Hepatocyte (in vitro differentiated cells): Measurements from ENCODE around the gene RAD23B. TPM values are rescaled to one million over a fixed set of nuclear protein-coding genes. Genes with fewer than 3 reads are reported as not detected.

Experiments used
- DNase-seq: peaks from one replicate; pipeline ENCODE4 v3.0.0-alpha.2; 2016; ENCODE audit warnings: low spot score
- H2AFZ ChIP-seq: fragments of 200-600 bp; sonication (generic); 2 replicates; pipeline ENCODE4 v1.6.0; 2016; ENCODE audit warnings: antibody characterized with exemption, mild to moderate bottlenecking
- H3K27ac ChIP-seq: fragments of 200-600 bp; sonication (generic); 2 replicates; pipeline ENCODE4 v1.5.1; 2016; ENCODE audit warnings: mild to moderate bottlenecking
- H3K27me3 ChIP-seq: fragments of 200-600 bp; sonication (generic); 2 replicates; pipeline ENCODE4 v1.6.1; 2016
- H3K36me3 ChIP-seq: fragments of 200-600 bp; sonication (generic); replicated peaks from 2 replicates; pipeline ENCODE4 v1.5.1; 2016; ENCODE audit warnings: low read depth; ENCODE audit not compliant: insufficient read depth
- H3K4me1 ChIP-seq: fragments of 200-600 bp; sonication (generic); 2 replicates; pipeline ENCODE4 v1.5.1; 2016; ENCODE audit warnings: mild to moderate bottlenecking, moderate library complexity; ENCODE audit not compliant: insufficient read depth
- H3K4me2 ChIP-seq: fragments of 200-600 bp; sonication (generic); 2 replicates; pipeline ENCODE4 v1.6.0; 2016
- H3K4me3 ChIP-seq: fragments of 200-600 bp; sonication (generic); 2 replicates; pipeline ENCODE4 v1.5.1; 2016; ENCODE audit warnings: mild to moderate bottlenecking
- H3K79me2 ChIP-seq: fragments of 200-600 bp; sonication (generic); 2 replicates; pipeline ENCODE4 v1.6.0; 2017; ENCODE audit warnings: mild to moderate bottlenecking
- H3K9me2 ChIP-seq: fragments of 200-600 bp; sonication (generic); replicated peaks from 2 replicates; pipeline ENCODE4 v1.6.0; 2017; ENCODE audit warnings: mild to moderate bottlenecking; ENCODE audit not compliant: insufficient read depth
- H3K9me3 ChIP-seq: fragments of 200-600 bp; sonication (generic); 2 replicates; pipeline ENCODE4 v1.5.1; 2016; ENCODE audit warnings: low read depth, mild to moderate bottlenecking
- H4K20me1 ChIP-seq: fragments of 200-600 bp; sonication (generic); 2 replicates; pipeline ENCODE4 v1.6.0; 2016; ENCODE audit warnings: mild to moderate bottlenecking; ENCODE audit not compliant: insufficient read depth, poor library complexity, severe bottlenecking
- CTCF ChIP-seq: fragments of 200-600 bp; sonication (generic); IDR thresholded peaks from 2 replicates; pipeline ENCODE4 v1.5.1; 2016; ENCODE audit warnings: antibody characterized with exemption, mild to moderate bottlenecking; ENCODE audit not compliant: poor library complexity
- EZH2 ChIP-seq: fragments of 200-600 bp; sonication (generic); IDR thresholded peaks from 2 replicates; pipeline ENCODE4 v1.6.1; 2016; ENCODE audit warnings: antibody characterized with exemption, mild to moderate bottlenecking, borderline replicate concordance
- EZH2phosphoT487 ChIP-seq: fragments of 200-600 bp; sonication (generic); IDR thresholded peaks from one replicate; pipeline ENCODE4 v1.6.1; 2018; ENCODE audit warnings: antibody characterized with exemption, mild to moderate bottlenecking, low read depth, moderate library complexity; ENCODE audit not compliant: unreplicated experiment, severe bottlenecking
- WGBS: methylation state at CpG from one replicate; pipeline ENCODE4 v1.1.6; 2016; ENCODE audit warnings: low lambda C conversion rate; ENCODE audit errors: missing lambda C conversion rate; 5-methylcytosine and 5-hydroxymethylcytosine counted together
- polyA plus RNA-seq: library from polyadenylated mRNA; unstranded; fragments of >200 nt; fragmentation: Nextera tagmentation; extraction: Ambion mirVana; gene quantifications from 2 replicates; pipeline ENCODE4 v1.2.1, GENCODE V29; 2016
- total RNA-seq: library from RNA; depleted of rRNA; stranded (reverse); fragments of >200 nt; gene quantifications from 2 replicates; pipeline ENCODE4 v1.2.3, GENCODE V29; 2014

Gene RAD23B
- 126 and 142 TPM in 2 replicates for total RNA-seq
- 15.9 and 19.4 TPM in 2 replicates for polyA plus RNA-seq

GRCh38 chr9:107282759-107283622 lies at the start of gene RAD23B:
TSS of gene RAD23B (plus strand) at chr9:107283279. CDS start at chr9:107283630, 351 bp downstream.
- TF ChIP-seq EZH2 (no peak), CTCF (no peak), EZH2phosphoT487 (no peak)
- Histone ChIP-seq H3K36me3 (no peaks in the 10 kb centered on the region), H3K9me2 (no peaks in the 10 kb centered on the region), H3K4me3 (peak within 1 kb of the TSS; percentile 65), H4K20me1 (peaks cover 39% of the 10 kb centered on the region), H3K4me2 (peak within 1 kb of the TSS; percentile 81), H3K9me3 (no peaks in the 10 kb centered on the region), H3K27me3 (no peaks in the 10 kb centered on the region), H3K4me1 (peaks cover 7% of the 10 kb centered on the region), H3K79me2 (peaks cover 48% of the 10 kb centered on the region), H2AFZ (peak within 1 kb of the TSS; percentile 75), H3K27ac (peak within 1 kb of the TSS; percentile 98)
- 2% methylated on average over 70 of the region's 101 CpGs for WGBS
- peak; percentile 100 for DNase-seq

GRCh38 chr9:107235765-107236442 lies 47.2 kb upstream of the RAD23B start:
- Histone ChIP-seq H4K20me1 (no peaks in the 10 kb centered on the region), H3K9me2 (no peaks in the 10 kb centered on the region), H3K9me3 (no peaks in the 10 kb centered on the region), H3K27ac (no peak overlapping the region), H3K27me3 (no peaks in the 10 kb centered on the region), H3K4me1 (no peaks in the 10 kb centered on the region), H2AFZ (no peak overlapping the region), H3K4me2 (no peak overlapping the region), H3K4me3 (no peak overlapping the region), H3K36me3 (no peaks in the 10 kb centered on the region), H3K79me2 (no peaks in the 10 kb centered on the region)
- WGBS = 94% methylated on average over 3 of the region's 3 CpGs
- DNase-seq = no peak
- TF ChIP-seq CTCF = no peak
- no peak for TF ChIP-seq EZH2
- no peak for TF ChIP-seq EZH2phosphoT487

GRCh38 chr9:107237873-107238272 lies 45.2 kb upstream of the RAD23B start:
- H3K79me2 ChIP-seq = no peaks in the 10 kb centered on the region
- no peak overlapping the region for H3K27ac ChIP-seq
- TF ChIP-seq CTCF (no peak), EZH2phosphoT487 (no peak), EZH2 (no peak)
- no peaks in the 10 kb centered on the region for H3K9me3 ChIP-seq
- no peak overlapping the region for H3K4me3 ChIP-seq
- H3K9me2 ChIP-seq = no peaks in the 10 kb centered on the region
- no peak for DNase-seq
- H2AFZ ChIP-seq = no peak overlapping the region
- no peaks in the 10 kb centered on the region for H3K4me1 ChIP-seq
- H3K4me2 ChIP-seq = no peak overlapping the region
- WGBS = 94% methylated on average over 6 of the region's 6 CpGs
- H3K36me3 ChIP-seq = no peaks in the 10 kb centered on the region
- H3K27me3 ChIP-seq = no peaks in the 10 kb centered on the region
- no peaks in the 10 kb centered on the region for H4K20me1 ChIP-seq
